Measurements from ENCODE around the gene OR4C3. TPM values are rescaled to one million over a fixed set of nuclear protein-coding genes. Genes with fewer than 3 reads are reported as not detected.
"Not testable (repeated sequence)": the region's sequence is repeated elsewhere in the genome, so short reads cannot be mapped to it uniquely, and the experiment has no call there.

The OR4C3 gene
- total RNA-seq, 3 donors from 2014 or later (not counting 1 experiment from before 2014, with no cell fraction given) = not detected

GRCh38 chr11:48354677-48355076 lies 30.0 kb downstream of the OR4C3 start:
- H3K4me1 Mint-ChIP-seq = no peaks in the 10 kb centered on the region
- TF ChIP-seq CTCF (IDR thresholded peaks at IDR 0.05) = no peak
- Histone ChIP-seq H3K4me3 (ENCODE audit: low read length) (no peak overlapping the region), H3K27me3 (ENCODE audit: control insufficient read depth, insufficient read depth, low read length) (no peaks in the 10 kb centered on the region), H3K9me3 (ENCODE audit: control insufficient read depth, insufficient read depth, low read length) (peaks cover 3% of the 10 kb centered on the region), H3K36me3 (ENCODE audit: control insufficient read depth, insufficient read depth, low read length) (no peaks in the 10 kb centered on the region), H3K27ac (ENCODE audit: low read length) (no peak overlapping the region), H3K4me1 (ENCODE audit: control insufficient read depth, insufficient read depth, low read length) (no peaks in the 10 kb centered on the region)
- H3K4me3 Mint-ChIP-seq = no peak overlapping the region
- H3K27ac Mint-ChIP-seq = no peak overlapping the region
- intact Hi-C loops (cut with micrococcal nuclease) = no loop called here
- 100% methylated on average over 1 of the region's 1 CpG for WGBS (ENCODE audit: insufficient coverage)
- DNase-seq = no peak
- H3K27me3 Mint-ChIP-seq (ENCODE audit: low read depth in 2 of 2) = no peaks in the 10 kb centered on the region
- no peak for ATAC-seq
- H3K36me3 Mint-ChIP-seq = no peaks in the 10 kb centered on the region
- peaks cover 10% of the 10 kb centered on the region in 2 donors for H3K9me3 Mint-ChIP-seq

GRCh38 chr11:48361289-48361688 lies 36.6 kb downstream of the OR4C3 start:
- H3K36me3 Mint-ChIP-seq; H3K4me1 Mint-ChIP-seq; H3K27ac ChIP-seq (ENCODE audit: low read length); H3K4me3 ChIP-seq (ENCODE audit: low read length); H3K27me3 ChIP-seq (ENCODE audit: control insufficient read depth, insufficient read depth, low read length); H3K9me3 ChIP-seq (ENCODE audit: control insufficient read depth, insufficient read depth, low read length); H3K4me1 ChIP-seq (ENCODE audit: control insufficient read depth, insufficient read depth, low read length); intact Hi-C loops (cut with micrococcal nuclease); DNase-seq; H3K27me3 Mint-ChIP-seq (ENCODE audit: low read depth in 2 of 2); ATAC-seq; H3K36me3 ChIP-seq (ENCODE audit: control insufficient read depth, insufficient read depth, low read length); H3K27ac Mint-ChIP-seq; H3K4me3 Mint-ChIP-seq: not testable (repeated sequence)
- WGBS (ENCODE audit: insufficient coverage) = 62% methylated on average over 1 of the region's 2 CpGs
- H3K9me3 Mint-ChIP-seq = peaks cover 9 to 13% of the 10 kb centered on the region in 2 donors

- no peaks in the 10 kb centered on the region for H3K36me3 ChIP-seq (ENCODE audit: control insufficient read depth, insufficient read depth, low read length)
- no peak within 1 kb of the TSS for H3K27ac Mint-ChIP-seq
- H3K9me3 Mint-ChIP-seq = peaks cover 3 to 4% of the 10 kb centered on the region in 2 donors
- WGBS (ENCODE audit: insufficient coverage) = 79% methylated on average over 2 of the region's 2 CpGs
- intact Hi-C loops (cut with micrococcal nuclease) = no loop called here
- no peak within 1 kb of the TSS for H3K4me3 Mint-ChIP-seq
- DNase-seq (no peak), ATAC-seq (no peak)
- no peak within 1 kb of the TSS for H3K27ac ChIP-seq (ENCODE audit: low read length)
- H3K36me3 Mint-ChIP-seq = no peaks in the 10 kb centered on the region
- H3K9me3 ChIP-seq (ENCODE audit: control insufficient read depth, insufficient read depth, low read length) = no peaks in the 10 kb centered on the region
- H3K4me3 ChIP-seq (ENCODE audit: low read length) = no peak within 1 kb of the TSS
- H3K27me3 ChIP-seq (ENCODE audit: control insufficient read depth, insufficient read depth, low read length) = no peaks in the 10 kb centered on the region
- H3K4me1 Mint-ChIP-seq = no peaks in the 10 kb centered on the region
- H3K4me1 ChIP-seq (ENCODE audit: control insufficient read depth, insufficient read depth, low read length) = no peaks in the 10 kb centered on the region
- no peak for TF ChIP-seq CTCF (IDR thresholded peaks at IDR 0.05)
- H3K27me3 Mint-ChIP-seq (ENCODE audit: low read depth in 2 of 2) = no peaks in the 10 kb centered on the region
Measured at GRCh38 chr11:48366365-48366764, 41.6 kb downstream of the OR4C3 start, which contains the start of gene OR4C5. Gene OR4C5, minus strand, starts transcription at chr11:48366465. Its CDS starts 0 bp downstream, at chr11:48366465.

Other genes with a start within 250 kb of the OR4C3 start
- not detected for gene OR4B1, start 108.1 kb upstream of the OR4C3 start, total RNA-seq
- not detected for gene OR4X2, start 79.8 kb upstream of the OR4C3 start, total RNA-seq
- not detected for gene OR4X1, start 61.1 kb upstream of the OR4C3 start, total RNA-seq
- not detected for gene OR4S1, start 18.7 kb upstream of the OR4C3 start, total RNA-seq
- gene OR4C5, start 41.5 kb downstream of the OR4C3 start, total RNA-seq = not detected
- not detected for gene OR4A47, start 163.9 kb downstream of the OR4C3 start, total RNA-seq

All from natural killer cell (primary cell).